GM12801 (cell line): ENCODE measurements around the gene P4HA2.

ENCODE experiments used
- TF ChIP-seq, protein P1 (sequence below): IDR thresholded peaks from one replicate; pipeline ENCODE4 v1.5.1; 2011; ENCODE audit warnings: control low read depth; ENCODE audit not compliant: insufficient read length; ENCODE audit errors: extremely low read depth

Gene P4HA2

DNA sequence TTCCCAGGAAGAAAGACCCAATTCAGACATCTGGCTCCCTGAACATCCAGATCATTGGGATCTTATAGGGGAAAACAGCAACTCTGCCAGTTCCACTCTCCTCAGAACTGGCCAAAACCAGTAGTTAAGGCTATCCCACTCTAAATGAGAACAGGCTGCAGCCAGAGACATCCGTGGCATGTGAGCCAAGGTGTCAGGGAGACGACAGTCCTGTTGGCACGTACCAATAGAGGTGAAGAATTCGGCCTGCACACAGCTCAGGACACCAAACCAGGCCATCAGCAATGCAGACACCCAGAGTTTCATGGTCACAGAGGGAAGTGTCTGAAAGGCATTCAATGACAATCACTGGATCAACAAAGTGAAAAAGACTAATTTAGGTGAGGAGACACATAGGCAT lies 9.3 kb downstream of the P4HA2 start:
- TF ChIP-seq, protein P1, sequence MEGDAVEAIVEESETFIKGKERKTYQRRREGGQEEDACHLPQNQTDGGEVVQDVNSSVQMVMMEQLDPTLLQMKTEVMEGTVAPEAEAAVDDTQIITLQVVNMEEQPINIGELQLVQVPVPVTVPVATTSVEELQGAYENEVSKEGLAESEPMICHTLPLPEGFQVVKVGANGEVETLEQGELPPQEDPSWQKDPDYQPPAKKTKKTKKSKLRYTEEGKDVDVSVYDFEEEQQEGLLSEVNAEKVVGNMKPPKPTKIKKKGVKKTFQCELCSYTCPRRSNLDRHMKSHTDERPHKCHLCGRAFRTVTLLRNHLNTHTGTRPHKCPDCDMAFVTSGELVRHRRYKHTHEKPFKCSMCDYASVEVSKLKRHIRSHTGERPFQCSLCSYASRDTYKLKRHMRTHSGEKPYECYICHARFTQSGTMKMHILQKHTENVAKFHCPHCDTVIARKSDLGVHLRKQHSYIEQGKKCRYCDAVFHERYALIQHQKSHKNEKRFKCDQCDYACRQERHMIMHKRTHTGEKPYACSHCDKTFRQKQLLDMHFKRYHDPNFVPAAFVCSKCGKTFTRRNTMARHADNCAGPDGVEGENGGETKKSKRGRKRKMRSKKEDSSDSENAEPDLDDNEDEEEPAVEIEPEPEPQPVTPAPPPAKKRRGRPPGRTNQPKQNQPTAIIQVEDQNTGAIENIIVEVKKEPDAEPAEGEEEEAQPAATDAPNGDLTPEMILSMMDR, result no peak

GRCh38 chr5:132215329-132215728 lies 12.3 kb downstream of the P4HA2 start:
- TF ChIP-seq, protein P1, result no peak

DNA sequence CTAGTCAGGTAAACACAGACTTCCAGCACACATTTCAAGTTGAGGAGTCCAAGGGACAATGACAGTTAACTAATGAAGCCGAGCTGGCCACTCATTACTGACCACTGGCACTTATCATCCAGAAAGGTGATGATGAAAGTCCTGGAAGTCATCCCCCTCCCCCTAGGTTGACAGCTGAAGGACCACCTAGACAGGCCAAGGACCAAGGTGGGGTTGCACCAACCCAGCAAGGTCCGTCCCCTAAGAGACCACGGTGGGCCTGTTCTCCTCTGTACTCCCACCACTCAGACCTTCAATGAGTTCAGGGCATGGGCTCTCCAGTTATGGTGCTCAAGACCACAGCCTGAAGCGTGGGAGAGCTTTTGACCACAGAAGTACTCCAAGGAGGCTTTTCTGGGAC lies 13.2 kb downstream of the P4HA2 start:
- TF ChIP-seq, protein P1, result no peak

DNA sequence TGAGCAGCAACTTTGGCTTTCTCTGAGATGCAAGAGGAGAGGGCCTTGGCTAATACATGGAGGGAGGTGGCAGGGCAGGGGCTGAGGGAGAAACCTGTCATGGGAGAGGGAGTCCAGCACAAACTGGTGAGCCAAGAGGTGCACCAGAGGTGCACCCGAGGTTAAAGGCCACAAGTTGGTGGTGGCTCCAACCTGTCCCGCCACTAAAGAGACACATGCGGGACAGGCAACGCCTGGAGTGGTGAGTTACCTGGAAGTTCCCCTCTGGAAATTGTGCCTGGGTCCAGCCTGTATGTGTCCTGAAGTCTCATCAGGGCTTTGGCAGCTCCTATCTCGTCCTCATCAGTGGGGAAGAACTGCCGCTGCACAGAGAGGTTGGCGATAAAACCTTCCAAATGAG lies 14.0 kb downstream of the P4HA2 start:
- TF ChIP-seq, protein P1, result no peak

DNA sequence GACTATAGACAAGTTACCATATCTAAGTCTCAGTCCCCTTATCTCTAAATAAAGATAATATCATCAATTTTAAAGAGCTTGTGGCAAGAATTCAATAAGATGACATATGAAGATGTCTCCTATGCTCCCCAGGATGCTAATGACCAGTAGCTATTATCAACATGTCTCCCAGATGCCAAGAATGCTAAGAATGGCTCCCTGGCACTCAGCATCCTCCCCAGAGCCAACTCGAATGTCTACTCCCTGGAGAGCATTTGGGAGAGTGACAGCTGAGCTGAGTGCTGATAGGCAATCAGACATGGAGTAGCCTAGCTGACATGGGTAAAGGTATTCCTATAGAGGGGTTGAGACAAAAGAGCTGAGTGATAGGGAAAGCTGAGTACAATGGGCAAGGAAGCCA lies 15.9 kb downstream of the P4HA2 start:
- TF ChIP-seq, protein P1, result no peak

DNA sequence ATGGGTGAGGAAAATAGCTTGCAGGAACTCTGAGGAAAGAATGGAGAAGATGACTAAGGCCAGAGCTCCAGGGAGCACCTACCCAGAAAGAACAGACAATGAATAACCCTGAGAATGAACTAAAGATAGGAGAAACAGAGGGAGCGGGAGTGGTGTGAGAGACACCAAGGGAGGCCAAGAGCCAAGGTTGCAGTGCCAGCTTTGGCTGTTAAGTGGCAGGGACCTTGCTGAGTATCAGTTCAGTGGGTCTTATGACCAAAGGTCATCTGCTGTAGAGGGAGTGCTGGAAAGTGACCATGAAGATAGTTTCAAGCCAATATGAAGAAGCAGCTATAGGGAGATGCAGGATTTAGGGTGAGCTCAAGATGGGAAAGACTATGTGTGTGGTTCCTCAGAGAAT lies 16.7 kb downstream of the P4HA2 start:
- TF ChIP-seq, protein P1, result no peak

- TF ChIP-seq, protein P1, result no peak
These were observed 17.6 kb downstream of the P4HA2 start for GRCh38 chr5:132209901-132210545.
